HG03457 (cell line): ENCODE data around the gene KCNA2.

ENCODE experiments used
- ATAC-seq: cut with Tn5 transposase; IDR thresholded peaks from one replicate; pipeline ENCODE4 v1.9.1; 2021; ENCODE audit warnings: moderate number of reproducible peaks; ENCODE audit not compliant: unreplicated experiment

The KCNA2 gene

GRCh38 chr1:110572751-110573150, 33.4 kb downstream of the KCNA2 start:
- no peak for ATAC-seq

- no peak for ATAC-seq
Measured at GRCh38 chr1:110570901-110571300, 35.3 kb downstream of the KCNA2 start.

GRCh38 chr1:110570307-110570706, 35.9 kb downstream of the KCNA2 start:
- ATAC-seq, result no peak

GRCh38 chr1:110566836-110567235, 39.3 kb downstream of the KCNA2 start:
- no peak for ATAC-seq

- ATAC-seq, result no peak
Measured at GRCh38 chr1:110565565-110565964, 40.6 kb downstream of the KCNA2 start.

- ATAC-seq, result no peak
Measured at GRCh38 chr1:110563089-110563488, 43.1 kb downstream of the KCNA2 start.

GRCh38 chr1:110561596-110561995, 44.6 kb downstream of the KCNA2 start:
- ATAC-seq, result no peak

GRCh38 chr1:110559157-110559556, 47.0 kb downstream of the KCNA2 start:
- ATAC-seq, result no peak

GRCh38 chr1:110557481-110557880, 48.7 kb downstream of the KCNA2 start:
- ATAC-seq, result no peak

- no peak for ATAC-seq
Measured at GRCh38 chr1:110556471-110556807, 49.7 kb downstream of the KCNA2 start.

- ATAC-seq, result no peak
Measured at GRCh38 chr1:110555807-110556470, 50.2 kb downstream of the KCNA2 start.

GRCh38 chr1:110554871-110555801, 51.0 kb downstream of the KCNA2 start:
- no peak for ATAC-seq

GRCh38 chr1:110551278-110551809, 54.8 kb downstream of the KCNA2 start:
- no peak for ATAC-seq

GRCh38 chr1:110549831-110550230, 56.3 kb downstream of the KCNA2 start:
- ATAC-seq, result no peak

GRCh38 chr1:110548381-110548780, 57.8 kb downstream of the KCNA2 start:
- no peak for ATAC-seq

GRCh38 chr1:110547017-110547416, 59.1 kb downstream of the KCNA2 start:
- ATAC-seq, result no peak

GRCh38 chr1:110545492-110545891, 60.7 kb downstream of the KCNA2 start:
- ATAC-seq, result no peak

- no peak for ATAC-seq
Measured at GRCh38 chr1:110544753-110545152, 61.4 kb downstream of the KCNA2 start.
